A673 (cell line): ENCODE results near the gene MICAL2.

Experiments
- EZH2 ChIP-seq: fragments of 200-600 bp; sonication (generic); IDR thresholded peaks from 2 replicates; pipeline ENCODE4 v1.6.1; 2017; ENCODE audit warnings: borderline replicate concordance, low read depth, mild to moderate bottlenecking, mixed read lengths, antibody characterized with exemption, low read length; ENCODE audit not compliant: poor library complexity, severe bottlenecking
- TF ChIP-seq, protein P1 (sequence below): fragments of 300-800, 200-600 bp; sonication (generic); conservative IDR thresholded peaks from 2 replicates; pipeline ENCODE4 v1.5.1; 2017; ENCODE audit warnings: low read depth, mild to moderate bottlenecking, antibody characterized with exemption, low read length, moderate library complexity, mixed read lengths

DNA sequence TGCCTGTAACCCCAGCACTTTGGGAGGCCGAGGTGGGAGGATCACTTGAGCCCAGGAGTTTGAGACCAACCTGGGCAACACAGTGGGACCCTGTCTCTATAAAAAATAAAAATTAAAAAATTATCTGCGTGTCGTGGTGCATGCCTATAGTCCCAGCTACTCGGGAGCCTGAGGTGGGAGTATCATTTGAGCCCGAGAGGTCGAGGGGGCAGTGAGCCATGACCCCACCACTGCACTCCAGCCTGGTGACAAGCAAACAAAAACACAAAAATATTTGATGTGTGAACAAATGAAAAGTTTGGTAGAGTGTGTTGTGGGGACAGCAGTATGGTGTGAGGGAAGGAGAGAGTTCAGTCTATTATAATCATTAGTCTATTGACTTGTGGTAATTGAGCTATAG is 176.2 kb downstream of the MICAL2 start:
- TF ChIP-seq, protein P1, sequence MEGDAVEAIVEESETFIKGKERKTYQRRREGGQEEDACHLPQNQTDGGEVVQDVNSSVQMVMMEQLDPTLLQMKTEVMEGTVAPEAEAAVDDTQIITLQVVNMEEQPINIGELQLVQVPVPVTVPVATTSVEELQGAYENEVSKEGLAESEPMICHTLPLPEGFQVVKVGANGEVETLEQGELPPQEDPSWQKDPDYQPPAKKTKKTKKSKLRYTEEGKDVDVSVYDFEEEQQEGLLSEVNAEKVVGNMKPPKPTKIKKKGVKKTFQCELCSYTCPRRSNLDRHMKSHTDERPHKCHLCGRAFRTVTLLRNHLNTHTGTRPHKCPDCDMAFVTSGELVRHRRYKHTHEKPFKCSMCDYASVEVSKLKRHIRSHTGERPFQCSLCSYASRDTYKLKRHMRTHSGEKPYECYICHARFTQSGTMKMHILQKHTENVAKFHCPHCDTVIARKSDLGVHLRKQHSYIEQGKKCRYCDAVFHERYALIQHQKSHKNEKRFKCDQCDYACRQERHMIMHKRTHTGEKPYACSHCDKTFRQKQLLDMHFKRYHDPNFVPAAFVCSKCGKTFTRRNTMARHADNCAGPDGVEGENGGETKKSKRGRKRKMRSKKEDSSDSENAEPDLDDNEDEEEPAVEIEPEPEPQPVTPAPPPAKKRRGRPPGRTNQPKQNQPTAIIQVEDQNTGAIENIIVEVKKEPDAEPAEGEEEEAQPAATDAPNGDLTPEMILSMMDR = no peak
- no peak for TF ChIP-seq EZH2
